CD8-positive, alpha-beta memory T cell (primary cell): ENCODE results near the gene PGRMC2. TPM values are rescaled to one million over a fixed set of nuclear protein-coding genes. Genes with fewer than 3 reads are reported as not detected.

Source experiments
- CTCF ChIA-PET: fragments of 350-600 bp; sonication (Branson Sonifier 250); formaldehyde crosslinking; loops from one replicate; lab custom pipeline; 2021; ENCODE audit warnings: antibody characterized with exemption; lab: Charles Lee
- POLR2A ChIA-PET: fragments of 350-600 bp; sonication (Branson Sonifier 250); formaldehyde crosslinking; loops from one replicate; lab custom pipeline; 2021; ENCODE audit warnings: antibody characterized with exemption; lab: Charles Lee
- DNase-seq, 5 donors: peaks; one replicate each; pipeline versions ENCODE4 v3.0.0 to v3.0.0-alpha.2; 2020 to 2022; ENCODE audit warnings: mixed read lengths in 1 of 5
- H3K27ac ChIP-seq: one replicate; pipeline ENCODE4 v1.7.0; 2013; ENCODE audit warnings: low read depth, mild to moderate bottlenecking, low read length, moderate library complexity
- H3K27me3 ChIP-seq: 2 replicates; pipeline ENCODE4 v1.7.0; 2013; ENCODE audit warnings: low read length, mild to moderate bottlenecking; ENCODE audit not compliant: insufficient read depth, poor library complexity, severe bottlenecking
- H3K36me3 ChIP-seq: 2 replicates; pipeline ENCODE4 v1.7.0; 2013; ENCODE audit warnings: mild to moderate bottlenecking, low read length, moderate library complexity; ENCODE audit not compliant: insufficient read depth
- H3K4me1 ChIP-seq: 2 replicates; pipeline ENCODE4 v1.7.0; 2013; ENCODE audit warnings: mild to moderate bottlenecking, low read length, moderate library complexity; ENCODE audit not compliant: insufficient read depth
- H3K4me3 ChIP-seq: 2 replicates; pipeline ENCODE4 v1.7.0; 2013; ENCODE audit warnings: mild to moderate bottlenecking, low read length
- H3K9me3 ChIP-seq: 2 replicates; pipeline ENCODE4 v1.7.0; 2013; ENCODE audit warnings: mild to moderate bottlenecking, low read length
- H3K27ac Mint-ChIP-seq, 8 donors: one replicate each; pipeline ENCODE4 v1.8.0; 2020 to 2021; ENCODE audit warnings: mixed read lengths in 8 of 8, mild to moderate bottlenecking in 6 of 8, inconsistent platforms in 3 of 8, moderate library complexity in 3 of 8
- H3K27me3 Mint-ChIP-seq, 2 donors: one replicate each; pipeline ENCODE4 v1.8.0; 2020 to 2021; ENCODE audit warnings: mixed read lengths in 2 of 2, mild to moderate bottlenecking in 1 of 2, moderate library complexity in 1 of 2
- H3K36me3 Mint-ChIP-seq, 3 donors: one replicate each; pipeline ENCODE4 v1.8.0; 2020 to 2021; ENCODE audit warnings: mixed read lengths in 3 of 3, inconsistent platforms in 1 of 3, mild to moderate bottlenecking in 1 of 3
- H3K4me1 Mint-ChIP-seq, 3 donors: one replicate each; pipeline ENCODE4 v1.8.0; 2020 to 2021; ENCODE audit warnings: mixed read lengths in 3 of 3, inconsistent platforms in 1 of 3, mild to moderate bottlenecking in 1 of 3
- H3K4me3 Mint-ChIP-seq, 7 donors: one replicate each; pipeline ENCODE4 v1.8.0; 2020 to 2021; ENCODE audit warnings: mixed read lengths in 7 of 7, mild to moderate bottlenecking in 6 of 7, moderate library complexity in 4 of 7, inconsistent platforms in 2 of 7
- H3K9me3 Mint-ChIP-seq, 5 donors: one replicate each; pipeline ENCODE4 v1.8.0; 2020 to 2022; ENCODE audit warnings: mixed read lengths in 5 of 5, mild to moderate bottlenecking in 3 of 5, moderate library complexity in 2 of 5, inconsistent platforms in 1 of 5
- polyA plus RNA-seq: library from polyadenylated mRNA; unstranded; fragments of 300-500 nt; fragmentation: Illumina TruSeq; gene quantifications from one replicate; pipeline ENCODE4 v1.2.3, GENCODE V29; 2021
- total RNA-seq, 2 experiments: library from RNA; stranded (reverse); gene quantifications; one replicate each; pipeline ENCODE4 v1.2.3, GENCODE V29; 2021

Gene PGRMC2
- total and polyA plus RNA-seq, 3 experiments from 2014 or later, result 23.6 to 40.5 (median 36.9) TPM

GRCh38 chr4:128295255-128295654, 7.6 kb upstream of the PGRMC2 start:
- no peak overlapping the region for H3K4me3 Mint-ChIP-seq
- peaks cover 0 to 3% (median 0%) of the 10 kb centered on the region in 3 donors for H3K4me1 Mint-ChIP-seq

GRCh38 chr4:128294464-128294863, 6.9 kb upstream of the PGRMC2 start:
- H3K27me3 ChIP-seq, result no peaks in the 10 kb centered on the region
- no peaks in the 10 kb centered on the region for H3K36me3 ChIP-seq
- H3K4me3 ChIP-seq, result no peak overlapping the region
- H3K4me1 Mint-ChIP-seq, result peaks cover 2 to 4% (median 3%) of the 10 kb centered on the region in 3 donors
- no peak overlapping the region for H3K4me3 Mint-ChIP-seq
- H3K27me3 Mint-ChIP-seq, result peaks cover 0 to 3% of the 10 kb centered on the region in 2 donors
- DNase-seq, result no peak
- no peaks in the 10 kb centered on the region for H3K9me3 Mint-ChIP-seq
- no peaks in the 10 kb centered on the region for H3K9me3 ChIP-seq
- H3K27ac Mint-ChIP-seq, result no peak overlapping the region
- CTCF ChIA-PET, result no interaction called here
- peaks cover 5 to 9% (median 9%) of the 10 kb centered on the region in 3 donors for H3K36me3 Mint-ChIP-seq
- POLR2A ChIA-PET, result no interaction called here
- H3K27ac ChIP-seq, result no peak overlapping the region
- peaks cover 3% of the 10 kb centered on the region for H3K4me1 ChIP-seq

More at GRCh38 chr4:128295255-128295654, 7.6 kb upstream of the PGRMC2 start:
- Histone ChIP-seq H3K36me3 (no peaks in the 10 kb centered on the region), H3K4me3 (no peak overlapping the region), H3K27me3 (no peaks in the 10 kb centered on the region), H3K4me1 (no peaks in the 10 kb centered on the region), H3K27ac (no peak overlapping the region), H3K9me3 (no peaks in the 10 kb centered on the region)
- ChIA-PET CTCF (no interaction called here), POLR2A (no interaction called here)
- Mint-ChIP-seq H3K9me3 (no peaks in the 10 kb centered on the region), H3K27me3 (peaks cover 0 to 3% of the 10 kb centered on the region in 2 donors), H3K36me3 (peaks cover 5 to 9% (median 9%) of the 10 kb centered on the region in 3 donors), H3K27ac (no peak overlapping the region)
- no peak for DNase-seq

GRCh38 chr4:128292349-128292748, 4.7 kb upstream of the PGRMC2 start:
- H3K36me3 ChIP-seq, result no peaks in the 10 kb centered on the region
- peaks cover 11% of the 10 kb centered on the region for H3K4me1 ChIP-seq
- Mint-ChIP-seq H3K9me3 (no peaks in the 10 kb centered on the region), H3K36me3 (peaks cover 5 to 8% (median 6%) of the 10 kb centered on the region in 3 donors), H3K4me3 (no peak overlapping the region), H3K4me1 (peaks cover 10 to 14% (median 11%) of the 10 kb centered on the region in 3 donors), H3K27ac (peak overlapping the region in 2 of 8 donors; percentile 6 to 29), H3K27me3 (peaks cover 0 to 3% of the 10 kb centered on the region in 2 donors)
- CTCF ChIA-PET, result no interaction called here
- H3K4me3 ChIP-seq, result no peak overlapping the region
- POLR2A ChIA-PET, result no interaction called here
- H3K27ac ChIP-seq, result no peak overlapping the region
- DNase-seq, result no peak
- H3K27me3 ChIP-seq, result no peaks in the 10 kb centered on the region
- no peaks in the 10 kb centered on the region for H3K9me3 ChIP-seq

GRCh38 chr4:128291096-128291495, 3.5 kb upstream of the PGRMC2 start:
- H3K9me3 Mint-ChIP-seq, result no peaks in the 10 kb centered on the region
- no peak for DNase-seq
- peaks cover 0 to 8% (median 1%) of the 10 kb centered on the region in 3 donors for H3K36me3 Mint-ChIP-seq
- H3K27ac Mint-ChIP-seq, result peak overlapping the region in 5 of 8 donors; percentile 9 to 98 (median 23)
- CTCF ChIA-PET, result no interaction called here
- Histone ChIP-seq H3K27ac (no peak overlapping the region), H3K27me3 (no peaks in the 10 kb centered on the region), H3K36me3 (no peaks in the 10 kb centered on the region), H3K4me3 (no peak overlapping the region), H3K4me1 (peaks cover 14% of the 10 kb centered on the region), H3K9me3 (no peaks in the 10 kb centered on the region)
- H3K4me3 Mint-ChIP-seq, result peak overlapping the region in 1 of 7 donors; percentile 58
- peaks cover 16 to 22% (median 18%) of the 10 kb centered on the region in 3 donors for H3K4me1 Mint-ChIP-seq
- H3K27me3 Mint-ChIP-seq, result peaks cover 0 to 3% of the 10 kb centered on the region in 2 donors
- POLR2A ChIA-PET, result no interaction called here

GRCh38 chr4:128290526-128290925, 2.9 kb upstream of the PGRMC2 start:
- H3K4me3 ChIP-seq, result no peak overlapping the region
- H3K36me3 ChIP-seq, result no peaks in the 10 kb centered on the region
- peaks cover 0 to 8% (median 1%) of the 10 kb centered on the region in 3 donors for H3K36me3 Mint-ChIP-seq
- POLR2A ChIA-PET, result no interaction called here
- peak overlapping the region in 1 of 7 donors; percentile 58 for H3K4me3 Mint-ChIP-seq
- peaks cover 22 to 27% (median 23%) of the 10 kb centered on the region in 3 donors for H3K4me1 Mint-ChIP-seq
- H3K27me3 ChIP-seq, result no peaks in the 10 kb centered on the region
- H3K4me1 ChIP-seq, result peaks cover 20% of the 10 kb centered on the region
- H3K9me3 Mint-ChIP-seq, result no peaks in the 10 kb centered on the region
- no peak overlapping the region for H3K27ac ChIP-seq
- H3K27me3 Mint-ChIP-seq, result peaks cover 0 to 3% of the 10 kb centered on the region in 2 donors
- peak overlapping the region in 6 of 8 donors; percentile 9 to 98 (median 65) for H3K27ac Mint-ChIP-seq
- no peaks in the 10 kb centered on the region for H3K9me3 ChIP-seq
- CTCF ChIA-PET, result no interaction called here
- no peak for DNase-seq

- Mint-ChIP-seq H3K9me3 (no peaks in the 10 kb centered on the region), H3K27ac (peak overlapping the region in 5 of 8 donors; percentile 2 to 99 (median 98)), H3K4me1 (peaks cover 31 to 36% (median 32%) of the 10 kb centered on the region in 3 donors), H3K4me3 (peak overlapping the region in 1 of 7 donors; percentile 21), H3K36me3 (peaks cover 0 to 8% (median under 1%) of the 10 kb centered on the region in 3 donors), H3K27me3 (peaks cover 0 to 3% of the 10 kb centered on the region in 2 donors)
- Histone ChIP-seq H3K27me3 (no peaks in the 10 kb centered on the region), H3K36me3 (no peaks in the 10 kb centered on the region), H3K4me3 (no peak overlapping the region), H3K27ac (peak overlapping the region; percentile 94), H3K4me1 (peaks cover 24% of the 10 kb centered on the region), H3K9me3 (no peaks in the 10 kb centered on the region)
- ChIA-PET POLR2A (no interaction called here), CTCF (no interaction called here)
- DNase-seq, result no peak
Observed at GRCh38 chr4:128289523-128290158, 2.0 kb upstream of the PGRMC2 start.

- H3K27me3 Mint-ChIP-seq, result peaks cover 0 to 3% of the 10 kb centered on the region in 2 donors
- Histone ChIP-seq H3K27me3 (no peaks in the 10 kb centered on the region), H3K9me3 (no peaks in the 10 kb centered on the region), H3K4me3 (peak overlapping the region; percentile 48), H3K4me1 (peaks cover 24% of the 10 kb centered on the region), H3K36me3 (no peaks in the 10 kb centered on the region), H3K27ac (peak overlapping the region; percentile 94)
- DNase-seq, result peak in 4 of 5 donors; percentile 8 to 83 (median 70)
- peak overlapping the region; percentile 86 to 100 (median 98) for H3K27ac Mint-ChIP-seq
- CTCF ChIA-PET, result no interaction called here
- peaks cover 0 to 14% (median 1%) of the 10 kb centered on the region in 3 donors for H3K36me3 Mint-ChIP-seq
- peak overlapping the region; percentile 79 to 97 (median 89) for H3K4me3 Mint-ChIP-seq
- peaks cover 37 to 44% (median 40%) of the 10 kb centered on the region in 3 donors for H3K4me1 Mint-ChIP-seq
- POLR2A ChIA-PET, result interaction anchor here (1.0 to 2.3 kb wide), 2 partner anchors 228 to 523 kb away, joined by 4 to 8 read pairs; partner anchors contain the start of gene LARP1B
- no peaks in the 10 kb centered on the region for H3K9me3 Mint-ChIP-seq
Observed at GRCh38 chr4:128288689-128289106, 1.1 kb upstream of the PGRMC2 start.
